Prostate gland (tissue), 2 donors: ENCODE measurements around the gene MT1F.

Experiments
- POLR2A ChIP-seq: fragments of 450-650 bp; IDR thresholded peaks from one replicate; pipeline ENCODE4 v1.6.1; 2016; ENCODE audit warnings: antibody characterized with exemption, mild to moderate bottlenecking
- POLR2AphosphoS5 ChIP-seq: sonication (generic); formaldehyde crosslinking; IDR thresholded peaks from one replicate; pipeline ENCODE4 v1.6.1; 2017; ENCODE audit warnings: antibody characterized with exemption
- TF ChIP-seq, protein P1 (sequence below), 4 experiments: fragments of 200-600 bp in 2 of 4; fragments of 450-650 bp in 2 of 4; sonication (generic) in 2 of 4; IDR thresholded peaks; 1 replicate in 3 of 4; 2 replicates in 1 of 4; pipeline ENCODE4 v1.5.1; 2016 to 2019; ENCODE audit warnings: antibody characterized with exemption in 4 of 4, mild to moderate bottlenecking in 2 of 4, moderate library complexity in 2 of 4

DNA sequence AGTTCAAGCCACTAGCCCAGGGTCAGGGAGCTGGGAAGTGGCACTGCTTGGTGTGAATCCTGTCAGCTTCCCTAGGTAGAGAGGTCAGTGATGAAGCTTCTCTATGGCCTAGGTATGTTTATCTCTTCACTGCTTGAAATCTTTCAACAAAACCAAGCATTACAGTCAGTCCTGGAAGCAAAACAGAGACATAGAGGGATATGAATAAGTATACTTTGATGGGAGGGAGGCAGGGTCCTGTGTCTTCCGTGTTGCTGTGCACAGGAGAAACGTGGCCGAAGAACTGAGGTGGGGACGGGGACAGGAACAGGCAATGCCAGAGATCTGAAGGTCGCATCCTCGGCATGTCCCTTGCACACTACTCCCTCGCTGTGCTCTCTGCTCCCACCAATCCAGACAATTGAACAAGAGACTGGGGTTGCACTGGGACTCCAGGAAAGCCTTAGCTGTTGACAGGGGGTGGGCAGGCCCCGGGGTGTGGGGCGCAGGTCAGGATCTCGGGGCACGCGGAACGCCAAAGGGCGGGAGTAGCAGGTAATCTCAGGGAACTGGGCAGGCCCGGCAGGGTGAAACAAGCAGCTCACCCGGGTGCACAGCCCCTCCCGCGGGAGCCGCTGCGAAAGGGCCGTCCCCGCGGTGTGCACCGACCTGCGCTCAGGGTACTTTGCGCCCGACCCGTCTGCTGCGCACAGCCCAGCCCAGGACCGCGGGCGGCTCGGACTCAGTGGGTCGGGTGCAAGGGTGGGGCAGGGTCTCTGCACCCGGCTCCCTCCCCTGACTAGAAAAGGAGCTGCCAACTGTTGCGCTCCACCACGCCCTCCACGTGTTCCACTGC, 11.5 kb downstream of the MT1F start, which contains the start of gene MT1H:
- TF ChIP-seq, protein P1, sequence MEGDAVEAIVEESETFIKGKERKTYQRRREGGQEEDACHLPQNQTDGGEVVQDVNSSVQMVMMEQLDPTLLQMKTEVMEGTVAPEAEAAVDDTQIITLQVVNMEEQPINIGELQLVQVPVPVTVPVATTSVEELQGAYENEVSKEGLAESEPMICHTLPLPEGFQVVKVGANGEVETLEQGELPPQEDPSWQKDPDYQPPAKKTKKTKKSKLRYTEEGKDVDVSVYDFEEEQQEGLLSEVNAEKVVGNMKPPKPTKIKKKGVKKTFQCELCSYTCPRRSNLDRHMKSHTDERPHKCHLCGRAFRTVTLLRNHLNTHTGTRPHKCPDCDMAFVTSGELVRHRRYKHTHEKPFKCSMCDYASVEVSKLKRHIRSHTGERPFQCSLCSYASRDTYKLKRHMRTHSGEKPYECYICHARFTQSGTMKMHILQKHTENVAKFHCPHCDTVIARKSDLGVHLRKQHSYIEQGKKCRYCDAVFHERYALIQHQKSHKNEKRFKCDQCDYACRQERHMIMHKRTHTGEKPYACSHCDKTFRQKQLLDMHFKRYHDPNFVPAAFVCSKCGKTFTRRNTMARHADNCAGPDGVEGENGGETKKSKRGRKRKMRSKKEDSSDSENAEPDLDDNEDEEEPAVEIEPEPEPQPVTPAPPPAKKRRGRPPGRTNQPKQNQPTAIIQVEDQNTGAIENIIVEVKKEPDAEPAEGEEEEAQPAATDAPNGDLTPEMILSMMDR (IDR thresholded peaks at IDR 0.05), result no peak
- TF ChIP-seq POLR2AphosphoS5 (no peak), POLR2A (no peak)
